Aorta (tissue), 5 donors: ENCODE data around the gene GOLGA7B. TPM values are rescaled to one million over a fixed set of nuclear protein-coding genes. Genes with fewer than 3 reads are reported as not detected.

Experiments
- ATAC-seq: fragments of 200-7000 bp; cut with Tn5 transposase; one replicate; pipeline ENCODE4 v1.9.1; 2022; ENCODE audit warnings: moderate library complexity; ENCODE audit not compliant: low FRiP score
- DNase-seq, 2 donors: peaks; one replicate each; pipeline ENCODE4 v3.0.0-alpha.2; 2020
- H3K27ac ChIP-seq, 2 donors: one replicate each; pipeline ENCODE4 v1.5.1; 2013; ENCODE audit warnings: low read length in 2 of 2, mild to moderate bottlenecking in 2 of 2, moderate library complexity in 2 of 2, control low read depth in 1 of 2, inconsistent platforms in 1 of 2, low read depth in 1 of 2
- H3K27me3 ChIP-seq, 2 donors: one replicate each; pipeline ENCODE4 v1.6.1; 2013; ENCODE audit warnings: control low read depth in 1 of 2, low read length in 1 of 2, mild to moderate bottlenecking in 1 of 2, moderate library complexity in 1 of 2; ENCODE audit not compliant: insufficient read depth in 2 of 2, control insufficient read depth in 1 of 2
- H3K36me3 ChIP-seq, 2 donors: one replicate each; pipeline ENCODE4 v1.6.1; 2013; ENCODE audit warnings: control low read depth in 1 of 2, low read length in 1 of 2, mild to moderate bottlenecking in 1 of 2; ENCODE audit not compliant: insufficient read depth in 2 of 2, control insufficient read depth in 1 of 2
- H3K4me1 ChIP-seq, 2 donors: one replicate each; pipeline ENCODE4 v1.6.1; 2013; ENCODE audit warnings: low read length in 2 of 2, control low read depth in 1 of 2, mild to moderate bottlenecking in 1 of 2, moderate library complexity in 1 of 2; ENCODE audit not compliant: insufficient read depth in 2 of 2, control insufficient read depth in 1 of 2
- H3K4me3 ChIP-seq, 2 donors: one replicate each; pipeline ENCODE4 v1.5.1; 2013; ENCODE audit warnings: low read length in 2 of 2, control low read depth in 1 of 2, mild to moderate bottlenecking in 1 of 2
- H3K9me3 ChIP-seq: one replicate; pipeline ENCODE4 v1.6.1; 2013; ENCODE audit warnings: mild to moderate bottlenecking, low read length; ENCODE audit not compliant: control insufficient read depth
- WGBS, 2 donors: extraction: QIAGEN DNeasy Blood & Tissue Kit; methylation state at CpG; one replicate each; pipeline ENCODE4 v1.1.7; 2013; 5-methylcytosine and 5-hydroxymethylcytosine counted together
- intact Hi-C, 2 donors: fragments of 100-400 bp; cut with DNase I; formaldehyde crosslinking; loops; one replicate each; pipeline versions ENCODE4 v1.14.2 to v1.15.0; 2022
- polyA plus RNA-seq, 2 donors: library from polyadenylated mRNA; stranded (reverse); fragments of 200-250 nt; gene quantifications; one replicate each; pipeline ENCODE4 v1.2.3, GENCODE V29; 2013
- total RNA-seq, 2 donors: library from RNA; stranded (reverse); fragmentation: NEBNext Ultra II Directional; extraction: Animal tissue kit (Norgen Biotek cat#: 25700); gene quantifications; one replicate each; pipeline ENCODE4 v1.2.1, GENCODE V29; 2021
- donor health status: healthy with polysubstance abuse.
- donor health status: Bipolar disorder and iron deficiency.
- donor health status: DM: no; HTN: no; CAD: no.
- donor health status: DM: no; HTN: no; CAD: no.
- donor health status: DM: yes; HTN: yes; CAD: no.

GOLGA7B gene
- total and polyA plus RNA-seq, 4 donors = 0.13 to 0.45 (median 0.38) TPM

DNA sequence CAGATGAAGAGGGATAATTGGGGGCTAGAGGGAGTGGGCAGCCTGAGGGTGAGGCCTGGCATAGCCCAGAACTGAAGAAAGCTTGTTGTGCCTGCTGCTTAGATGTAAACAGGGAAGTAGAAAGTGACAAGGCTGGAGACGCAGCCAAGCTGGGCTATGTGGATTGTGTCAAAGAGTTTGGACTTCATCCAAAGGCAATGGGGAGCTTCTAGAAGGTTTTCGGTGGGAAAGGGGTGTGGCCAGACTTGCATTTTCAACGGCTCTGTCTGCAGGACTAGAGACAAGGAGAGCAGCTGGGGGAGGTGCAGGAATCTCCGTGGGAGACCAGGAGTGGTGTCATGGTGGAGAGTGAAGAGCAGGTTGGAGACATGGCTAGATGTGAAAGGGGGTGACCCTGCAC lies 48.8 kb downstream of the GOLGA7B start:
- H3K4me1 ChIP-seq = no peaks in the 10 kb centered on the region

DNA sequence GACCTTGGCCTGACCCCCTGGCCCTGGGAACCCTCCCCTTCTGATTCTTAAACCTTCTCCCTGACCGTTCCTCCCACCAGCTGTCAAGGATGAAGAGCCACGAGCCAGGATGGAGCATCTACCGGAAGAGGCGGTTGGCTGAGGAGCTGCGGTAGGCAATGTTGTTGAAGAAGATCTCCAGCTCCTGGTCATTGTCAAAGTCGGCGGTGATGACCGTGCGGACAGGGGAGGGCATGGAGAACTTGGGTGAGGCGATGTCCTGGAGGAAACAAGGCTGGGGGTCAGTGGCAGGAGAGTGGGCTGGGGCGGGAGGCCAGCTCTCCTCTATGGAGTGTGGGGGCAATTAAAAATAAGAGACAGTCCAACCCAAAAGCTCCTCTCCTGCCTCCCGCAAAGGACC lies 51.7 kb downstream of the GOLGA7B start:
- Histone ChIP-seq H3K27me3 (no peaks in the 10 kb centered on the region), H3K27ac (no peak overlapping the region), H3K36me3 (no peaks in the 10 kb centered on the region), H3K9me3 (no peaks in the 10 kb centered on the region), H3K4me3 (no peak overlapping the region), H3K4me1 (no peaks in the 10 kb centered on the region)
- no peak for ATAC-seq
- intact Hi-C loops = no loop called here
- peak in 1 of 2 donors; percentile 51 for DNase-seq
- 87 to 90% methylated on average over 12 of the region's 12 CpGs for WGBS, 2 donors

More for the DNA sequence above, 48.8 kb downstream of the GOLGA7B start:
- Histone ChIP-seq H3K27me3 (no peaks in the 10 kb centered on the region), H3K9me3 (no peaks in the 10 kb centered on the region), H3K27ac (no peak overlapping the region), H3K36me3 (no peaks in the 10 kb centered on the region), H3K4me3 (no peak overlapping the region)
- no peak for ATAC-seq
- WGBS, 2 donors = 7 to 12% methylated on average over 4 of the region's 4 CpGs
- peak; percentile 28 to 35 for DNase-seq
- intact Hi-C loops = no loop called here

DNA sequence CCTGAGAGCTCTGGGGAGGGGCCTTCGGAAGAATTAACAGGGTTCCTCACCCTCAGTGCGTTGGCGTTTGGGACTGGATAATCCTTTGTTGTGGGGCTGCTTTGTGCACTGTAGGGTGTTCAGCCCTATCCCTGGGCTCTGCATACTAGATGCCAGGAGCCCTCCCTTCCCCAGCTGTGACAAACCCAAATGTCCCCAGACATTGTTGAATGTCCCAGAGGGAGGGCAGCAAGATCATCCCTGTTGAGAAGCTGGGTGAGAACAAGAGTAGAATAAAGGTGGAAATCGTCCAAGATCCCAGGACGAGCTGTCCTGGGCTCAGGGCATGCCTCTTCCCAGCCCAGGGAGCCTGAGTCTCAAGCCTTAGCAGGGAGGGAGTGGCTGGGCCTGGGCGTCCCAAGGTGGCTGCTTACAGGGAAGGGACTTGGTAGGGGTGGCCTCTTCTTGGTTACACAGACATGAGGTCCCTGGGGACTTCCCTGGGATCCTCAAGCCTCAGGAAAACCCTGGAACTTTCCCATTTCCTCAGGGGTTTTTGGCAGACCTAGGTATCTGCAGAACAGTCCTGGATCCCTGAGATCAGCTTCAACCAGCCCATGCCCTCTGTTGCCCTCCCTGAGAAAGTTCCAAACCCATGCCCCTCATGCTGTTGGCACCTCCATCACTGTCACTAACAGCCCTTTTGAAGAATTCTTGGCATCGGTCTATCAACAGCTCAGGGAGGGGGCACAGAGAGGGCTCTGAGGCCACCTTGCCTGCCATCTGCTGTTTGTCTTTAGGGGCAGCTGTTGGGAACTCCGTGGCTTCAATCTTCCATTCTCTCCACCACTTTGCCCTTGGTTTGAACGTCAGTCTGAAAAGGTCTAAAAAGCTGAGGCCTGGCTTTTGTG lies 53.7 kb downstream of the GOLGA7B start:
- Histone ChIP-seq H3K4me1 (no peaks in the 10 kb centered on the region), H3K27me3 (no peaks in the 10 kb centered on the region), H3K9me3 (no peaks in the 10 kb centered on the region), H3K27ac (no peak overlapping the region), H3K36me3 (no peaks in the 10 kb centered on the region), H3K4me3 (no peak overlapping the region)
- intact Hi-C loops = no loop called here
- peak in 1 of 2 donors; percentile 28 for DNase-seq
- peak; percentile 13 for ATAC-seq
- WGBS, 2 donors = 57 to 61% methylated on average over 9 of the region's 9 CpGs

DNA sequence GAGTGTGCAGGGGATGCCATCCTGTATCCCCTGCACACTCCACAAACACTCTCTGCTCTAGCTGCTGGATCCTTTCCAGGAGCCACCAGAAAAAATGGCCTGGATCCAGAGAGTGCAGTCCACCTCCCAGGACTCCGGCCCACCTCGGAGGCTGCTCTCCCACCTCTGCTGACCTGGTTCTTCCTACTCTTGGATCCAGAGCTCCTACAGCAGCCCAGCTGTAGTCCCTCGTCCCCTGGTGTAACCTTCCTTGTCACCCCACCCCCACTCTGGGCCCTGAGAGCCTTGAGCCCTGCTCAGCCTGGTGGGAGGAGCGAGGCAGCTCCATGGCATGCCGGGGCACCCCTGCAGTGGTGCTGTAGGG lies 54.4 kb downstream of the GOLGA7B start:
- ATAC-seq = no peak
- intact Hi-C loops = no loop called here
- Histone ChIP-seq H3K27me3 (no peaks in the 10 kb centered on the region), H3K4me3 (no peak overlapping the region), H3K27ac (no peak overlapping the region), H3K9me3 (no peaks in the 10 kb centered on the region), H3K4me1 (no peaks in the 10 kb centered on the region), H3K36me3 (no peaks in the 10 kb centered on the region)
- WGBS, 2 donors = 50 to 51% methylated on average over 5 of the region's 5 CpGs
- DNase-seq = peak in 1 of 2 donors; percentile 68

DNA sequence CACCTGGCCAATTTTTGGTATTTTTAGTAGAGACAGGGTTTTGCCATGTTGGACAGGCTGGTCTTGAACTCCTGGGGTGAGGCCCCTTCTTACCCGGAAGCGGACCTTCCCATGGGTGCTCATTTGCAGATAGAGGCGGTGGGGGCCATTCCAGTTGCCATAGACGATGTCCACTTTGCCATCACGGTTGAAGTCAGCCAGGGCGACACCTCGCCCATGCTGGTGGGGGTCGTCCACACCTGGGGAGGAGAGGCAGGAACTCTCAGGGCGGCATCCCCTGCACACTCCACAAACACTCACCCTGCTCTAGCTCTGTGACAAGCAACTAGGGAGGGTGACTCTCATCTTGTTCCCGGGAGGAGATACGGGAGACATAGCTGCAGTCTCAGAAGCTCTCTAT lies 54.9 kb downstream of the GOLGA7B start:
- intact Hi-C loops = no loop called here
- no peak for ATAC-seq
- Histone ChIP-seq H3K4me3 (no peak overlapping the region), H3K4me1 (no peaks in the 10 kb centered on the region), H3K27me3 (no peaks in the 10 kb centered on the region), H3K27ac (no peak overlapping the region), H3K9me3 (no peaks in the 10 kb centered on the region), H3K36me3 (no peaks in the 10 kb centered on the region)
- DNase-seq = peak in 1 of 2 donors; percentile 0
- 85 to 86% methylated on average over 11 of the region's 11 CpGs for WGBS, 2 donors

DNA sequence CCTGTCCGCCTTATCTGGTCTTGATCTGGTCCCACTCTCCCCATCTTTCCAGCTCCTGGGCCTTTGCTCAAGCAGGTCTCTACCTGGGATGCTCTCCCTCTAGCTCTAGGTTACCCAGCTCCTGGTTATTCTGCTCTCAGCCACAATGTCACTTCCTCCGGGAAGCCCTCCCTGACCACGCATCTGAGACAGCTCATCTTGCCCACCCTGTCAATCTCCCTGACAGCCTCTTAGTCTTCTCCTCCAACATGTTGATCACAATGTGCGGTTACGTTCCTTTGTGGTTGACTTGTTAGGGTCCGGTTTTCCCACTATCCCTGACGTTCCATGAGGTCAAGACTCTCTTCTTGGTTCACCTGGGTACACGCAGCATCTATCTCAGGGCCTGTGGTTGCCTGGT lies 55.6 kb downstream of the GOLGA7B start:
- Histone ChIP-seq H3K4me1 (no peaks in the 10 kb centered on the region), H3K36me3 (no peaks in the 10 kb centered on the region), H3K4me3 (no peak overlapping the region), H3K9me3 (no peaks in the 10 kb centered on the region), H3K27me3 (no peaks in the 10 kb centered on the region), H3K27ac (no peak overlapping the region)
- intact Hi-C loops = no loop called here
- peak in 1 of 2 donors; percentile 8 for DNase-seq
- no peak for ATAC-seq
- WGBS, 2 donors = 82 to 84% methylated on average over 8 of the region's 8 CpGs

DNA sequence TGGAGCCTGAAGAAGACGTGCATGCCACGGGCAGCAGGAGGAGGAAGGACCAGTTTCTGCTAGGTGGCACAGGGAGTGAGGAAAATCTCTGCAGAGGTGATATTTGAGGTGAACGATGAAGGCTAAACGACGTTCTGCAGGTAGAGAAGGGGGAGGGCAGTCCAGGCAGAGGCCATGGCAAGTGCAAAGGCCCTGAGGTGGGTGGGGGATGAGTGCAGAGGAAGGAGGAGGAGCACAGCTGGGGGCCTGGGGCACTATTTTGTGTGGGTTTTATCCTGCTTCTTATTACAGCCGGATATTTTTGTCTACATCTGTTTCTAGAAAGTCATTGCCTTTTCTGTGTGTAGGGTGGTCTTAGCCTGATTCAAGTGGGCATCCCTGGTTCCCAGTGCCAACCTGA lies 57.6 kb downstream of the GOLGA7B start:
- Histone ChIP-seq H3K4me1 (no peaks in the 10 kb centered on the region), H3K27me3 (no peaks in the 10 kb centered on the region), H3K4me3 (no peak overlapping the region), H3K27ac (no peak overlapping the region), H3K36me3 (no peaks in the 10 kb centered on the region), H3K9me3 (no peaks in the 10 kb centered on the region)
- intact Hi-C loops = no loop called here
- ATAC-seq (no peak), DNase-seq (peak in 1 of 2 donors; percentile 31)
- whole genome bisulfite sequencing, 2 donors = 65 to 74% methylated on average over 6 of the region's 6 CpGs

DNA sequence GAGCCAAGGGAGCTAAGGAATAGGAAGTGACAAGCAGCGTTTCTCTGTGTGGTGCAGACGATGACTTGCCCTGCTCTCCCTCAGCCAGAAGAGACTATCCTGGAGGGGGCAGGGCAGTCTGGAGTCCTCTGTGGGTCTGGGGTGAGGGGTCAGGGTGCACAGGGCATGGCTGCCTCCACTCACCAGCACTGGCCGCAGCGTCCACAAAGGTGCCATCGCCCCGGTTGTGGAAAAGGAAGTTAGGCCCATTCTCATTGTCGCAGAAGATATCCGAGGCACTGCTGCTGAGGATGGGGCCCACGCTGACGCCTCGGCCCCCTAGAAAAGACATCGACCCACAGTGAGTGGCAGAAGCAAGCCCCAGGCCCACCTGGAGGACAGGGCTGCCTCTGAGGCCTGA lies 58.2 kb downstream of the GOLGA7B start:
- Histone ChIP-seq H3K4me1 (no peaks in the 10 kb centered on the region), H3K36me3 (no peaks in the 10 kb centered on the region), H3K27ac (no peak overlapping the region), H3K4me3 (no peak overlapping the region), H3K27me3 (no peaks in the 10 kb centered on the region), H3K9me3 (no peaks in the 10 kb centered on the region)
- ATAC-seq (no peak), DNase-seq (peak in 1 of 2 donors; percentile 38)
- intact Hi-C loops = no loop called here
- 85 to 86% methylated on average over 12 of the region's 12 CpGs for WGBS, 2 donors

DNA sequence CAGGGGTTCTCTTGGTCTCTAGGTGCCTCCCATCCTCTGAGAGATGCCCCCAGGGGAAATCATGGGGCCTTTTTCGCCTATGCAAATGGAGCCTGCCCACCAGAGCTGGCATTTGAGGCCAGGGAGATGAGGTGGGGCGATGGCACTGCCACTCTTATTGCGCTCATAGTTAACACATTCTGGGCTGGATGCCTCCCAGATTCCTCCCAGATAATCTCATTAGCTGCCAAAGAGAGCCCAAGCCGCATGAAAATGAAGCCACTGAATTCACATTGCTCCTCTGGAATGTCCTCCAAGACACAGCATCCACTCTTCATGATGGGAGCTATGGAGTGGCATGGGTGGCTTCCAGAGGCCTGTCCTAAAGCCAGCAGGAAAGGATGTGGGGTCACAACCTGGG lies 61.0 kb downstream of the GOLGA7B start:
- 67 to 75% methylated on average over 4 of the region's 4 CpGs for whole genome bisulfite sequencing, 2 donors
- intact Hi-C loops = no loop called here
- DNase-seq = peak in 1 of 2 donors; percentile 22
- Histone ChIP-seq H3K4me1 (no peaks in the 10 kb centered on the region), H3K36me3 (no peaks in the 10 kb centered on the region), H3K27ac (no peak overlapping the region), H3K27me3 (no peaks in the 10 kb centered on the region), H3K9me3 (no peaks in the 10 kb centered on the region), H3K4me3 (no peak overlapping the region)
- no peak for ATAC-seq
